ENCODE data around the gene ZNHIT3.
"Not testable (repeated sequence)": the region's sequence is repeated elsewhere in the genome, so short reads cannot be mapped to it uniquely, and the experiment has no call there.

ZNHIT3 gene

DNA sequence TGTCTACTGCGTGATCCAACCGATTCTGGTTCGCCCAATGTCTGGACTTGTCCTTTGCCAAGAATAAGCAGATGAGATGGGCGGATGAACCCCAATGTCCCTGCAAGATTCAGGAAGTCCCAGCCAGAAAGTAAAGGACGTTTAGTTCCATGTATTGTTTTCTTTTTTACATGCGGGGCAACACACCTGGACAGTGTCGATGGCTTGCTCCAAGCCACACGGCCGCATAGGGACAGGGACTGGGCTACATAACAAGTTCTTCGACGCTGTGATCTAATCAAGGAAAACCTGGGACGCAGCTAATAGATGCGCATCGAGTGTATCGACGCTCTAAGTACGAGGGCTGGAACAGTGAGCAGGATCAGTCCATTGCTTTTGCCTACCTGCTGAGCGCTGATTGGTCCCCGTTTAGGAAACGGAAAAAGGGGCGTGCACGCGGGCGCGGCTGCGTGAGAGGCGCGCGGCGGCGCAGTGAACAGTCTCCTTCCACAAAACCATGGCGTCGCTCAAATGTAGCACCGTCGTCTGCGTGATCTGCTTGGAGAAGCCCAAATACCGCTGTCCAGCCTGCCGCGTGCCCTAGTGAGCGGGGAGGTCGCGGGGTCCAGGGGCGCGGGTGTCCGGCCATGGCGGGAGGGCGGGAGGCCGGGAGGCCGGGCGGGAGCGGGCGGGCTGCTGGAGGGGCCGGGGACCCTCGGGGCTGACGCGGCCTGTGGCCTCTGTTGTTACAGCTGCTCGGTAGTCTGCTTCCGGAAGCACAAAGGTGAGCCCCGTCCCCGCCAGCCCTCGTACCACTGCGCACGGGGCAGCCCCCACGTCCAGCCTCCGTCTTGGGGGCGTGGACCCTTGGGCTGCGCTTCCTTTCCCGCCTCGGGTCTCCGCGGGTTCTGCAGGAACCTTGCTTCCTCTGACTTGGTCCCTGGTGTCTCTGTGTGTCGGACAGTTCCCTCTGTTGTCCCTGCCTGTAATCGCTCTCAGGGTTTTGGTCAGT, at the start of gene ZNHIT3:
Gene ZNHIT3, plus strand, starts transcription at position 478 of the 991 bp plus-strand sequence. Its CDS starts 19 bp downstream, at position 497.
- DNase-seq, result peak; percentile 94

DNA sequence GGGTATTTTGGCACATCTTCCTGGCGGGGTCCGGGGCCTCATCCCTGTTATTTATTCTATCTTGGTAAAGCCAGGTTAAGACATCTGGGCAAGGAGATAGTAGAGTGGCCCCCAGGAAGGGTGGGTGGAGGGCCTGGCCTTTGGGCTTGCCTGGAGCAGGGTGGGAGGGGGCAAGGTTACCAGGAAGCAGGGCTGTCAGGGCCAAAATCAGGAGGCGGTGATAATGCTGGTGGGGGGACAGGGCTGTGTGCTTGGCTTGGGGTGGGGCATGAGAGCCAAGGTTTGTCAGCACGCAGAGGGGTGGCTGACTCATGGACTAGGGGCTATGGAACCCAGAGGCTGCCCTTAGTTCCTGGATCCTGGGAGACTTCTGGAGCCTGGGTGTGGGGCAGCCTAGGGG, 44.7 kb upstream of the ZNHIT3 start:
- DNase-seq, result not testable (repeated sequence)

DNA sequence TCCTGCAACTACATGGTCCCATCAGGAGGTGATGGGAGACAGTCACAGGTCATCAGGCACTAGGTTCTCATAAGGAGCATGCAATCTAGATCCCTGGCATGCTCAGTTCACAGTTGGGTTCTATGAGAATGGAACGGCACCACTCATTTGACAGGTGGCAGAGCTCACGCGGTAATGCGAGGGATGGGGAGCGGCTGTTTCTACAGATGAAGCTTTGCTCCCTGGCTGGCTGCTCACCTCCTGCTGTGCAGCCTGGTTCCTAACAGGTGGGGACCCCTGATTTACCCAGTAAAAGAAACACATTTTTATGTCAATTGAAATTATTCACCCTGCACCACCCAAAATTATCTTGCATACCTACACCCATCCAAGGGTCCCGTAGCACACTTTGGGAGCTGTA, 42.7 kb upstream of the ZNHIT3 start:
- no peak for DNase-seq

DNA sequence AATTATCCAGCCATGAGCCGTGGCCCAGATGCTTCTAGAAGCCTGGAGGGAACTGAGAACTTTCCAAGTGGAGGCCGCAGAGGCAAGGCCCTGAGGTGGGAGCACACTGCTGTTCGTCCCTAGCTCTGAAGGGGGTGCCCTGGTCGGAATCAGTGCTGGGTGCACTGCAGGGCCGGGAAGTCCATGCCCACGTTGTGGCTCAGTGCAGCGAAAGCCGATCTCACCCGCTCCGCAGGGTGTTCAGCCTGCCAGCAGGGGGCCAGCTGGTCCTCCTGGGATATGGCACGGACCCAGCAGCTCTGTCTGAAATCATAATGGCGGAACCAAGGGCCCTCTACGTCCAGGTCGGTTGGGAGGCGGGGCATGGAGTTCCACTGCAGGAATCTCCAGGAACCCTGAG, 36.5 kb upstream of the ZNHIT3 start:
- not testable (repeated sequence) for DNase-seq

DNA sequence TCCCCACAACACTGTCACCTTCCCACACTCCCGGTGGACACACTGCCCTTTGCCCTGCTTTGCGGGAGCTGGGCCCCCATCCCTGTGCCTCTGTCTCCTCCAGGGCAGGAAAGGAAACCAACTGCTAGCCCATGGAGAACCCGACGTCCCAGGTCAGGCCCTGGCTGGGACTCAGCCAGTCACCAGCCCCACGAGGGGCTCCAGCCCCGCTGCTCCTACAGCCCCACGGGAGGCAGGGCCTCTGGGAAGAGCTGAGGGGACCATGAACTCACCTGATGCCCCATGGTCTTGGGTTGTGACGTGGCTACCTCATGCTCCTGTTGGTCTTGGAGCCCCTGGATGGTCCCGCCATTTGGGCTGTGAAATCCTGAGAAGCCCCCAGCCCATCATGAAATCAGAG, 33.6 kb upstream of the ZNHIT3 start:
- DNase-seq, result not testable (repeated sequence)

DNA sequence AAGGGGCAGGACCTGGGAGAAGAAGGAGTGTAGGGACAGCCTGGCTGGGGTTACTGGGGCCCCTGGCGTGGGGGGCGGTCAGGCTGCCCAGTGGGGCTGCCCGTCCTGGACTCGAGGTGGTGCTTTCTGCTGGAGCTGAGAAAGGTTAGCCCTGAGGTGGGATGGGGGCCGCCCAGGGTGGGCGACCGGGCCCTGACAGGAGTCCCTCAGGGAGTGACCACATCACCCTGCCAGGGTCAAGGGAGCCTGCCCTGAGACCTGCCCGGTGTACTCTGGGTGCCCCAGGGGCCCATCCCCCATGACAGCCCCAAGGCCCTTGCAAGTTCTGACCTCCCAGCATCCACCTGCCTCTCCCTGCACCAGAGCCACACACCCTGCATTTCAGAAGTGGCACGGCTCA, 28.8 kb upstream of the ZNHIT3 start:
- not testable (repeated sequence) for DNase-seq

DNA sequence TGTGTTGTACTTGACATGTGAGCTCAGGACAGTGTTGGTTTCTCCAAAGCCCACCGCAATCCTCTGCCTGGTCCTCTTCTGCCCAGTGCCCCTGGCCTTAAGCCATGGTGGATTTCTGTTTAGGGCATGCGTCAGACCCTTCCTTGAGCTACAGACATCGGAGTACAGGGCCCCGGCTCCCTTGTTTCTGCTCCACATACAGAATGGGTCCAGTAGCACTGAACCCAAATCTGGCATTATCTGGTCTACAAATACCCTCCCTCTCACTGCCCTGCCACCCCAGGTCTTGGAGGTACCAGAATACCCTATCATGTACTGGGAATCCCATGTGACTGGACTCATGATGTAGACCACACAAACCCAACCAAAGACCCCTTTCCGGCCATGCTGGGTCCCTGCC, 27.4 kb upstream of the ZNHIT3 start:
- DNase-seq, result no peak

DNA sequence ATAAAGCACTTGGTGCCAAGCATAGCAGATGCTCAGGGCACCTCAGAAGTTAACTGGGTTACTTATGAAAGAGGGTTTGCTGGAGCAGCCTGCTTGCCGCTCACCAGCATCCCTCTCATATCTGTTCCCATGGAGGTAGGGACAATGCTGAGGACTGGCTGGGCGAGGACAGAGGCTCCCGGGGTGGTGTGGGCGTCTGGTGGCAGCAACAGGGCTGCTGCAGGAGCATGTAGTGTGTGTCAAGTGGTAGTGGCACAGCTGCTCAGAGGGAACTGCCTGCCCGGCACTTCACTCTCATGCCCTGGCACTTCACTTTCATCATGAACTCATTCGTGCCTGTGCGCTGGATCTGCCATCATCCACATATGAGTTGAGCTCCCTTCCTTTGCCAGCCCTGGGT, 26.9 kb upstream of the ZNHIT3 start:
- DNase-seq, result no peak

DNA sequence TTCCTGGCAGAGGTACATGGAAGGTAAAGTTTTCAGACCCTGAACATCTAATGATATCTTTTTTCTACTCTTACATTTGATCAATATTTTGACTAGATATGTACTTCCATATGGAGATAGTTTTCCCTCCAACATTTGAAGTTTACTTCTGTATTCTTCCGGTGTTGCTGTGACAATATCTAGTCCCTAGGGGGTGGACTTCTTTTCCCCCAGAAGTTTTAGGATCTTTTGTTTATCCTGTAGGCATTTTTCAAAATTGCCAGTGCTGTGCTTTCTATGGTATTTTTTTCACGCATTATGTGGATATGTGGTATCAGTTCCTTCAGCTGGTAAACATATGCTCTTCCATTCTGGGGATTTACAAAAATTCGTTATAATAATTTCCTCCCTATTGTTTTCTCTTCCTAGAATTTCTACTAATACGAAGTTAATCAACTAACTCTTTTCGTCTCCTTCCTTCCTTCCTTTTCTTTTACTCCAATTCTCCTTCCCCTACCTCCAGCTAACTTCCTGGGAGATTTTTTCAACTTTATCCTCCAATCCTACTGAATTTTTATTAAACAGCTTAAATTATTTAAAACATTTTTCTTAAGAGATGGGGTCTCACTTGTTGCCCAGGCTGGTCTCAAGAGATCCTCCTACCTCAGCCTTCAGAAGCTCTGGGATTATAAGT, 26.1 kb upstream of the ZNHIT3 start:
- DNase-seq, result no peak

DNA sequence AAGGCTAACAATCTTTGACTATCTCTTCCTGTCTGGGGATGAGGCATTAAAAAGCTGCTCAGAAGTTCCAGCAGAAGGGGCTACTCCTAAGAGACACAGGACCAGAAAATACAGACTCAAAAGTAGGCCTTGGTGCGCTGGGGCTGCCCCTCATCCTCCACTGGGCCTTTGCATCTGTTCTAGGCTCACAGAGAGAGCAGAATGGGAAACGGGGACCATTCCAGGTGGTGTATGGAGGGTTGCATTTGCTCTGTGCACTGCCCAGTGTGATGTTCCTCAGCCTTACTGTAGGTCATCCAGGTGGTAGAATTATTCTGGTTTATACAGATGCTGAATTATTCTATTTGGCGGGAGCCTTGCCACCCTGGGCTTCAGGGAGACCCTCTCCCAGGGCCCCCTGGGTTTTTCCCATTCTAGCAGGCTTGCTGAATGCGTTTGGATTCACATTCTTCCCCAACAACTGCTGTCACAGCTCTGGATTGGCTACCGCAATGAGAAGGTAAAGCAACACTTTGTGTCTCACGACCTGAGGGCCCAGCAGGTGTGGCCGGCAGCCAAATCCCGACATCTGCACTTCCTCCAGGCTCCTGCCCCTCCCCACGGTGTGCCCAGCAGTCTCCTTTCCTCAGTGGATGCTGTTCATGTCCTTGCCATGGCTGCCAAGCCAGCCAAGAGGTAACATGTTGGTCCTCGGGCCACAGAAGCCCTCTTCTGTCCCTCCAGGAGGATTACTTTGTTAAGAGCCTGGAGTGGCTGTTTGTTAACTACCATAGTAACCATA, 25.0 kb upstream of the ZNHIT3 start:
- DNase-seq, result no peak

DNA sequence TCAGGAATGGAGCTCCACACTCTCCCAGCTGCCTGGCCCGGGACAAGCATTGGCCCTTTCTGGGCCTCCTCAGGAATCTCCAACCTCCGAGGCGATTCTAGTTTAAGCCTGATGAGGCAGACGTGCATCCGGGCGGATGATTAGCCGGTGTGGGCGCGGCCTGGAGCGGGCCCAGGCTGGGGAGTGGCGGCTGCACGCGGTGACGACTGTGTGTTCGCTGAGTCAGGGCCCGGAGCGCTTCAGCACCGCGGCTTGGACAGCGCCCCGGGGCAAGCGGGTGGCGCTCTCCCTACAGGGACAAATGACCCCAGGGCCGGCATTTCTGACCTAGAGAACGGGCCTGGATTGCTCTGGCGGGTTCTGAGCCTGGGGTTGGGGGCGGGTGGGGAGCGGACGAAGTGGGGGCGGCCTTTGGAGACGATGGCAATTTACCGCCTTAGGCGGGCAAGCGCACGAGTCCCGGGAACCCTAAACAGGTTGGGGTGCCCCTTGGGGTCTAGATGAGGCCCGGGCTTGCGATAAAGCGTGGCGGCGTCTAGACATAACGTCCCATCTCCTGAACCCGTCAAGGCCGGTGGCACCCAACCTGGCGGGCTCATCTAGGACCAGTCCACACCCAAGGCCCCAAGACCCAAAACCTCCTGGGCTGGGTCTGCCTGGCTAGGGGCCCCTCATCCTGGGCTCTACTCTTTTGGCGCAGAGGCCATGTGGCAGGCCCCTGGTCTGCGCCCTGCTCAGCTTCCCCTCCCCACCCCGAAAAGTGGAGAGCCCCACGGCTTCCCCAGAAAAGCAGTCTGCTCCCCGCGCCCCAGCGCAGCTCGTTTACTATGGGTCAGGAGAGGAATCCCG, 22.3 kb upstream of the ZNHIT3 start:
- DNase-seq, result peak; percentile 82

DNA sequence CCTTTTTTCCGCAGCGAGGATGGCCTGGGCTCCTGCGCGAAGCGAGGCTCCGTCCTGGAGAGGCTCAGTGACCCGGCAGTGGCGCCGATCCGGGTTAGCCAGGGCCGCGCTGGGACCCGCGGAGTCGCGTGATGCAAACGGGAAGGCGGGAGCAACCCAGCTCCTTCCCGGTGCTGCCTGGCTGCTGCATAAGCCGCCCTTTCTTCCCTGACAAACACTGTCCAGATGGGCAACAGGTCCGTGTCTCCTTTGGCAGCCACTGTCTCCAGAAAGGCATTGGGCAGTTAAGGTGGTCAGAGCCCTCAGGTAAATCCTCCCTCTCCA, 21.8 kb upstream of the ZNHIT3 start:
- no peak for DNase-seq

DNA sequence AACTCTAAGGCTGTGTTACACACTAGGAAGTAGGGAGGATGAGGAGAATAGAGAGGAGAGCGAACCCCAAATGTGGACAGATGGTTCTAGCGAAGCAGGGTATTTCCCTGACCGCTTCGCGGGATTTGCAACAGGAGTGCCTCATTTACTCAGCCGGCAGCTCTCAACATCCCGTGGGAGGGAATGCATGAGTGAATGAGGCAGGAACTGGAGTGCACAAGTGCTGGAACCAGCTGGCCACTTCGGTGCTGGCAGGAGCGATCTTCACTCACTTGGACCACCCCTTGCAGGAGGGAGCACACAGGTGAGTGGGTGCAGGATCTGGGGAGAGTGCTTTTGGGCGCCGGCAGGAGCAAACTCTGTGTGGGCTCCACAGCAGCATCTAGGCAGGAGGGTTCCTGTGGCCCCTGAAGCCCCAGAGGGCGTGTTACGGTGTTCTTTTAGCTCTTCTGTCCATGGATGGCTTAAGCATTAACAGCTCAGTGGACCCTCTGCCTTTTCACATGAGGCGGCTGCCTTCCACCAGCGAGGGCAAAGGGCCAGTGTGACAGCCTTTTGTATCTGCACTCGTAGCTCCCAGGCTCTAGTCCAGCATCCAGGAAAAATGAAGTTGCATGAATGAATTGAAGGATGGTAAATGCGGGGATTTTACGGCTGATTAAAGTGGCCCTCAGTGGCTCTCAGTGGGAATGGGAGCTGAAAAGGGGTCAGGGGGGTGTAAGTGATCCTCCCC, 17.4 kb upstream of the ZNHIT3 start:
- no peak for DNase-seq

DNA sequence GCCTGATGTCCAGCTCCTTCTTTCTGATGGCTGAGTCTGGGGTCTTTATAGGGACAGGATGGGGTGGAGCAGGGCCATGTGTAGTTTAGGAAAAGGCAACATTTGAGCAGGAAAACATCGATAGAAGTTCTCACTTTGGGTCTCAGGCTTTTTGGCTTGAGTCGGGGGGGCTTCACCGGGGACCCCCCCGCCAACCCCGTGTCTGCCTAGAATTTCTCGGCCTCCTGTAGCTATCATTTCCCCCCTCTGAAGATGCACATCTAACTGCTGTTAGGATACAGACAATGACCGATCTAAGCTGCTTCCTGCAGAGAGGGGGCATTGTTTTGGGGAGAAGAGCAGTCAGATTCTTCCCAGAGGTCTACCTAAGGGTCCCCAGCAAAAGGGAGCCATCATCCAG, 16.7 kb upstream of the ZNHIT3 start:
- DNase-seq, result no peak

DNA sequence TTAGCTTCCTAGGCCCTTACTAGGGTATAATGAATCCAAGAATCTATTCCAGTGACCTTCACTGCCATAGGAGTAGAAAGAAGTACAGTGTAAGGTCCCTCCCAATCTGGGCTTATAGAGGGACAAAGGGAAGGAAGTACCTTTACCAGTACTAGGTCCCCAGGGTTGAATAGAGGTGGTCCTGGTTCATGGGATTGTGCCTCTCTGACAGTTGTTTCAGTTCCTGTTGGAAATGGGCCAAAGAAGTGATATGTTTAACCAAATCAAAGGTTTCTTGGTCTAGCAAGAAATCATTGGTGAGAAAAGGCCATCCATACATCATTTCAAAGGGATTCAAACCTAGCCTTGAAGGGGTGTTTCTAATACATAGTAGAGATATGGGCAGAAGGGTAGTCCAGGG, 16.0 kb upstream of the ZNHIT3 start:
- no peak for DNase-seq

DNA sequence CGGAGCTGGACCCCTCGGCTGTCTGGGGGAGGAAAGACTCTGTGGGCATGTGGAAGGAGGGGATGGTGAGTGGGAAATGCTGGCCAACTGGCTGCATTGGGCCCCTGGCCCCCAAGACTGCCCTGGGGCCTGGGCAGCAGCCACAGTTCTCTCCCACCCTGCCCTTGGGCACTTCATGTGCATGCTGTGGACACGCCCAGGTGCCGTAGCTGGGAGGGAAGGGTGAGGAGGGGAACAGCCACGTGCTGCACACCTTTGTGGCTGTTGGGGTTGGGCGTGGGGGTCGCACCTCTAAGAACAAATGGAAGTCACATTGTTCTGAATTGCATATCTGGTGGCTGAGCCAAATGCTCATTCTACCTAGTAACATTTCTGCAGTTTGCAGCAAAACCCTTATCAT, 11.9 kb upstream of the ZNHIT3 start:
- DNase-seq, result no peak

DNA sequence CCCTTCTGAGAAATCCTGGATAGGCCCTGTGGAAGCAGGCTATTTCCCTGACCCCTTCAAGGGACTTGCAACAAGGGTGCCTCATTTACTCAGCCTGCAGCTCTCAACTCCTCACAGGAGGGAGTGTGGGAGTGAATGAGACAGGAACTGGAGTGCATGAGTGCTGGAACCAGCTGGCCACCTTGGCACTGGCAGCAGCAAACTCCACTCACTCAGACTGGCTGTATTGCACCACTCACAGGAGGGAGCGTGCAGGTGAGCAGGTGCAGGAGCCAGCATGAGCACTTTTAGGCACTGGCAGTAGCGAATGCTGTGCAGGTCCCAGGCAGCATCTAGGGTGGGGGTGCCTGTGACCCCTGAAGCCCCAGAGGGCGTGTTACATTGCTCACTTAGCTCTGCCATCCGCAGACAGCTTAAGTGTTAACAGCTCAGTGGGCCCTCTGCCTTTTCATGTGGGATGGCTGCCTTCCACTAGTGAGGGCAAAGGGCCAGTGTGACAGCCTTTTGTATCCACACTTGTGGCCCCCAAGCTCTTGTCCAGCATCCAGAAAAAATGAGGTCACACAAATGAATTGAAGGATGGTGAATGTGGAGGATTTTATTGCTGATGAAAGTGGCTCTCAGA, 11.0 kb upstream of the ZNHIT3 start:
- DNase-seq, result no peak

DNA sequence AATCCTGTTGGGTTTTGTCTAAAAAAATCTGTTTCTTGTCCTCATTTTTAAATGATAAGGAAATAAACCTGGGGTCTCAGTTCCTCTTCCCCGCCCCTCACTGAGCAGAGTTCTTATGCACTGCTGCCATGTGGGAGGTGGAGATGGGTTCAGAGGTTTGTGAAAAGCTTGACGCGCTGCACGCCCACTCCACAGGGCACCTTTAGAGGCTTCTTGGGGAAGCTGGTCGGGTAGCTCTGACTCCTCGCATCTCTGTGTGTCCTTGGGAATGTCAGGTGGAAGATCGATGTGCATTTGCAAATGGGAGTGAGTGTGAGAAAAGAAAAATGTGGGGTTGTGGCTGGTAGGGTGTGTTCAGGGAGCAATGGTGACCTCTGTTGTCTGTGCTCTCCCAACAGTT, 4.7 kb upstream of the ZNHIT3 start:
- no peak for DNase-seq

DNA sequence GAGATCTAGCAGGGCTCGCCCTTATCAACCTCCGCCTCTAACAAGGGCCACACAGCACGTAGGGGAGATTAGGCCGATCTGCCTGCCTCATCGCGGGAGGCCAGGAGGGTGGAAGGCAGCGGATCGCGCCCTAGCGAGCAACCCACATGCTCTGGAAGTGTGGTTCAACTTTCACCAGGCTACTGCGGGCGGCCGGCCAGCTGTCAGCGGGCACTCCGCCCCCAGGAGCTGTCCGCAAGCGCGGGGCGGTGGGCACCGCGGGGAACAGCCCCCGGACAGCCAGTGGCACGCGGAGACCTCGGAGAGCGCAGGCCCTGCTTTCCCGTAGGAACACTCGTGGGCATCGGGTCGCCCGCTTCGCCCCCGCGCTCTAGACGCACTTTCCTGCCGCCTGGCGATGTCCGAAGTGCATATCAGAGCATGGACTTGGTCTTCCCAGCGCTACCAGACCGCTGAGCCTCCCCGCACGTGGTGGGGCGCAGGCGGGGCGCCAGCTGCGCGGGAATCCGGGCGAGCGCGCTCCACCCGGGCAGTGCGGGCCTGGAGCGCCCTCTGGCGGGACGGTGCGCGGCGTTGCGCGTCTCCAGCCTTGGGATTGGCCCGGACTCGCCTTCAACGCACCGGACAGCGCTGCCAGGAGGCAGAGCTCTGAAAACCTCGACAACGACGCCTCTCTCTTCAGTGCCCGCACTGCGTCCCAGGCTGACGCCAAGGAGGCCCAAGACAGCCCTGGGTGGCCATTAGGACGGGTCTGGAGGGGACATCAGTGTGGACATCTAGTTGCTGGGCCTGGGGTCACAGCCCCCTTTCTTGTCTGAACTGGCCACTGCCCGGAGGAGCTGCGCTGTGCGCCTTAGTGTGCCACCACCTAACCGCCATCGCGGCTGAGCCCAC, 3.6 kb upstream of the ZNHIT3 start:
- DNase-seq, result peak; percentile 90

DNA sequence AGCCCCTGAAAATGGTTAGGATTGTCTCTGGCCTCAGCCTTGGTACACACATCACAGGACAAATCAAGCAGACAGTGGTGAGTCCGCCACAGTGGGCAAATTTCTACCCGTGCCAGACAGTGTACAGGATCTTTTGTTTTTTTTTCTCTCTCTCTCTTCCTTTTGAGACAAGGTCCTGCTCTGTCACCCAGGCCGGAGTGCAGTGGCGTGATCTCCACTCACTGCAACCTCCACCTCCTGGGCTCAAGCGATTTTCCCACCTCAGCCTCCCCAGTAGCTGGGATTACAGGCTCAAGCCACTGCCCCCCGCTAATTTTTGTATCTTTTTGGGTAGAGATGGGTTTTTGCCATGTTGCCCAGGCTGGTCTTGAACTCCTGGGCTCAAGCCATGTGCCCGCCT, 2.5 kb upstream of the ZNHIT3 start:
- not testable (repeated sequence) for DNase-seq
